Activated T-helper 1 cell treated with anti-CD3 and anti-CD28 coated beads, Interleukin-2, amount 50 U/mL, for 16 hours (primary cell): ENCODE data around the gene APBB2.
"Not testable (repeated sequence)": the region's sequence is repeated elsewhere in the genome, so short reads cannot be mapped to it uniquely, and the experiment has no call there.

Experiments used
- DNase-seq, 2 donors: peaks; one replicate each; pipeline ENCODE4 v3.0.0-alpha.2; 2020; ENCODE audit warnings: low read depth in 1 of 2, low spot score in 1 of 2

The APBB2 gene

GRCh38 chr4:41160012-41160789, 54.1 kb downstream of the APBB2 start:
- DNase-seq = no peak

GRCh38 chr4:41158756-41159155, 55.6 kb downstream of the APBB2 start:
- no peak for DNase-seq

- DNase-seq = no peak
Observed at GRCh38 chr4:41158274-41158673, 56.1 kb downstream of the APBB2 start.

- DNase-seq = no peak
Observed at GRCh38 chr4:41157009-41157408, 57.3 kb downstream of the APBB2 start.

- DNase-seq = no peak
Observed at GRCh38 chr4:41156574-41156973, 57.8 kb downstream of the APBB2 start.

GRCh38 chr4:41155194-41155830, 59.0 kb downstream of the APBB2 start:
- DNase-seq = no peak

GRCh38 chr4:41154814-41155177, 59.5 kb downstream of the APBB2 start:
- DNase-seq = no peak

GRCh38 chr4:41154010-41154813, 60.1 kb downstream of the APBB2 start:
- DNase-seq = no peak

GRCh38 chr4:41150401-41150800, 63.9 kb downstream of the APBB2 start:
- no peak for DNase-seq

GRCh38 chr4:41149568-41149967, 64.8 kb downstream of the APBB2 start:
- DNase-seq = not testable (repeated sequence)

- DNase-seq = no peak
Observed at GRCh38 chr4:41148931-41149330, 65.4 kb downstream of the APBB2 start.

- no peak for DNase-seq
Observed at GRCh38 chr4:41148292-41148691, 66.0 kb downstream of the APBB2 start.

GRCh38 chr4:41147570-41147969, 66.8 kb downstream of the APBB2 start:
- not testable (repeated sequence) for DNase-seq

GRCh38 chr4:41146716-41147506, 67.4 kb downstream of the APBB2 start:
- DNase-seq = no peak

- DNase-seq = no peak
Observed at GRCh38 chr4:41146196-41146595, 68.1 kb downstream of the APBB2 start.

- no peak for DNase-seq
Observed at GRCh38 chr4:41145571-41146078, 68.7 kb downstream of the APBB2 start.

GRCh38 chr4:41144812-41145211, 69.5 kb downstream of the APBB2 start:
- DNase-seq = no peak

- no peak for DNase-seq
Observed at GRCh38 chr4:41144040-41144379, 70.3 kb downstream of the APBB2 start.

GRCh38 chr4:41143311-41144039, 70.9 kb downstream of the APBB2 start:
- no peak for DNase-seq
